Activated CD4-positive, alpha-beta memory T cell treated with anti-CD3 and anti-CD28 coated beads for 36 hours (primary cell): ENCODE data around the gene KIRREL3. TPM values are rescaled to one million over a fixed set of nuclear protein-coding genes. Genes with fewer than 3 reads are reported as not detected.

Experiments
- CTCF ChIA-PET: fragments of 350-600 bp; sonication (Branson Sonifier 250); formaldehyde crosslinking; loops from one replicate; lab custom pipeline; 2021; ENCODE audit warnings: antibody characterized with exemption, inconsistent platforms; lab: Charles Lee
- POLR2A ChIA-PET: fragments of 350-600 bp; sonication (Branson Sonifier 250); formaldehyde crosslinking; loops from one replicate; lab custom pipeline; 2021; ENCODE audit warnings: antibody characterized with exemption; lab: Charles Lee
- DNase-seq: peaks from one replicate; pipeline ENCODE4 v3.0.0-alpha.2; 2020
- H3K27ac Mint-ChIP-seq: one replicate; pipeline ENCODE4 v1.8.0; 2021; ENCODE audit warnings: mixed read lengths
- H3K27me3 Mint-ChIP-seq: one replicate; pipeline ENCODE4 v1.8.0; 2021; ENCODE audit warnings: mixed read lengths
- H3K36me3 Mint-ChIP-seq: one replicate; pipeline ENCODE4 v1.8.0; 2021; ENCODE audit warnings: mixed read lengths
- H3K4me1 Mint-ChIP-seq: one replicate; pipeline ENCODE4 v1.8.0; 2021; ENCODE audit warnings: low read depth, mixed read lengths
- H3K4me3 Mint-ChIP-seq: one replicate; pipeline ENCODE4 v1.8.0; 2021; ENCODE audit warnings: mild to moderate bottlenecking, mixed read lengths
- H3K9me3 Mint-ChIP-seq: one replicate; pipeline ENCODE4 v1.8.0; 2021; ENCODE audit warnings: mixed read lengths
- intact Hi-C: fragments of 100-400 bp; cut with micrococcal nuclease; formaldehyde crosslinking; loops from one replicate; pipeline ENCODE4 v1.15.1; 2023
- total RNA-seq, 2 experiments: library from RNA; stranded (reverse); gene quantifications; one replicate each; pipeline ENCODE4 v1.2.3, GENCODE V29; 2021

KIRREL3 gene
- total RNA-seq, 2 experiments from 2014 or later = not detected

GRCh38 chr11:126477535-126478305 is 522.9 kb downstream of the KIRREL3 start:
- Mint-ChIP-seq H3K9me3 (no peaks in the 10 kb centered on the region), H3K4me3 (no peak overlapping the region), H3K27ac (peak overlapping the region; percentile 21), H3K27me3 (peaks cover 1% of the 10 kb centered on the region), H3K4me1 (peaks cover 17% of the 10 kb centered on the region), H3K36me3 (no peaks in the 10 kb centered on the region)
- POLR2A ChIA-PET = no interaction called here
- peak; percentile 51 for DNase-seq
- intact Hi-C loops = no loop called here
- CTCF ChIA-PET = interaction anchor here (1.1 to 7.6 kb wide), 4 partner anchors 9 to 167 kb away, joined by 3 to 146 read pairs (median 4); no protein-coding TSS in a partner anchor

- no peak overlapping the region for H3K4me3 Mint-ChIP-seq
- DNase-seq = no peak
- intact Hi-C loops = no loop called here
- no peaks in the 10 kb centered on the region for H3K36me3 Mint-ChIP-seq
- H3K27ac Mint-ChIP-seq = no peak overlapping the region
- ChIA-PET CTCF (interaction anchor here (1.1 to 7.6 kb wide), 4 partner anchors 8 to 167 kb away, joined by 3 to 146 read pairs (median 4); no protein-coding TSS in a partner anchor), POLR2A (no interaction called here)
- peaks cover 17% of the 10 kb centered on the region for H3K4me1 Mint-ChIP-seq
- peaks cover 1% of the 10 kb centered on the region for H3K27me3 Mint-ChIP-seq
- no peaks in the 10 kb centered on the region for H3K9me3 Mint-ChIP-seq
Measured at GRCh38 chr11:126476977-126477376, 523.6 kb downstream of the KIRREL3 start.

- Mint-ChIP-seq H3K9me3 (no peaks in the 10 kb centered on the region), H3K4me1 (peaks cover 17% of the 10 kb centered on the region), H3K27ac (no peak overlapping the region), H3K27me3 (peaks cover 1% of the 10 kb centered on the region), H3K36me3 (no peaks in the 10 kb centered on the region), H3K4me3 (no peak overlapping the region)
- ChIA-PET POLR2A (no interaction called here), CTCF (interaction anchor here (1.1 to 7.6 kb wide), 3 partner anchors 8 to 166 kb away, joined by 3 to 146 read pairs (median 4); no protein-coding TSS in a partner anchor)
- intact Hi-C loops = no loop called here
- no peak for DNase-seq
Measured at GRCh38 chr11:126476266-126476924, 524.2 kb downstream of the KIRREL3 start.

GRCh38 chr11:126475014-126475991 is 525.3 kb downstream of the KIRREL3 start:
- H3K27me3 Mint-ChIP-seq = peaks cover 1% of the 10 kb centered on the region
- no peaks in the 10 kb centered on the region for H3K36me3 Mint-ChIP-seq
- intact Hi-C loops = no loop called here
- no peak for DNase-seq
- no peaks in the 10 kb centered on the region for H3K9me3 Mint-ChIP-seq
- peaks cover 13% of the 10 kb centered on the region for H3K4me1 Mint-ChIP-seq
- no peak overlapping the region for H3K27ac Mint-ChIP-seq
- POLR2A ChIA-PET = no interaction called here
- H3K4me3 Mint-ChIP-seq = no peak overlapping the region
- CTCF ChIA-PET = no interaction called here

DNA sequence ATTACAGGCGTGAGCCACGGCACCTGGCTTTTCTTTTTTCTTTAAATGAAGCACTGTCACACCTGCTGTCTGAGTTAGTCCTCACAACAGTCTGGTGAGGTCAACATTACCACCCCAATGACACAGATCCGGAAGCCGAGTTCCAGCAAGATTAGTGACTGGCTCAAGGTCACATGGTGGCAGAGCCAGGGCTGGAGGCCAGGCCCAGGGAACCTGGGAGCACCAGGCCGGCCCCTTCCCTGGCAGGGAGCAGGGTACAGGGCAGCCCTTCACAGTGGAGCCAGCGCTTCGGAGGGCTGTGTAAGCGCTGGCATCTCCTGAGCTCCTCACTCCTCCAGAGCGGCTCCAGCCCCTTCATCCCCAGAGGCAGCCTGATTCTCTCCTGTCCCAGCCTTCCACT is 526.4 kb downstream of the KIRREL3 start:
- Mint-ChIP-seq H3K4me1 (peaks cover 13% of the 10 kb centered on the region), H3K36me3 (no peaks in the 10 kb centered on the region), H3K27me3 (peaks cover 1% of the 10 kb centered on the region), H3K9me3 (no peaks in the 10 kb centered on the region), H3K27ac (no peak overlapping the region), H3K4me3 (no peak overlapping the region)
- CTCF ChIA-PET = no interaction called here
- POLR2A ChIA-PET = no interaction called here
- DNase-seq = no peak
- intact Hi-C loops = no loop called here

- intact Hi-C loops = no loop called here
- ChIA-PET POLR2A (no interaction called here), CTCF (no interaction called here)
- Mint-ChIP-seq H3K4me1 (peaks cover 10% of the 10 kb centered on the region), H3K27me3 (no peaks in the 10 kb centered on the region), H3K4me3 (no peak overlapping the region), H3K36me3 (no peaks in the 10 kb centered on the region), H3K9me3 (no peaks in the 10 kb centered on the region), H3K27ac (no peak overlapping the region)
- DNase-seq = no peak
Measured at GRCh38 chr11:126473269-126473668, 527.3 kb downstream of the KIRREL3 start.

DNA sequence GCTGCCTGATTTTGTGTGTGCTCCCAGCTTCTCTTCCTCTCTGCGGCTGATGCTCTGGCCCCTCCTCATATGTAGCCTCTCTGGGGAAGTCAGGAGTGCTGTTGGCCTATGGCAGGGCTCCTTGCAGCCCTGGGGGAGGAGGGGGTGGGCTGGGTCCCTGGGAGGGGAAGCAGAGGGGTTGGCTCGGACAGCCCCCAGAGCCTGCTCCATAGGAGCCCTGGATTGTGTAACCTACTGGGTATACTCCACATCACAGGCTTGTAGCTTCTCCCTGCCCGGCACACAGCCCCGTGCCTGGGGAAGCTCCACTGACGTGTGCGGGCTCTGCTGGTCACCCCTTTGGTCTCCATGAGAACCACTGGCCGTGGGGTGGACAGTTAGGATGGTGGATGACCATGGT is 531.3 kb downstream of the KIRREL3 start:
- Mint-ChIP-seq H3K4me1 (peaks cover 16% of the 10 kb centered on the region), H3K27ac (no peak overlapping the region), H3K36me3 (no peaks in the 10 kb centered on the region), H3K9me3 (no peaks in the 10 kb centered on the region), H3K4me3 (no peak overlapping the region), H3K27me3 (peaks cover 4% of the 10 kb centered on the region)
- intact Hi-C loops = no loop called here
- POLR2A ChIA-PET = no interaction called here
- DNase-seq = no peak
- CTCF ChIA-PET = interaction anchor here (1.0 to 7.9 kb wide), 2 partner anchors 8 to 11 kb away, joined by 4 to 55 read pairs; no protein-coding TSS in a partner anchor

DNA sequence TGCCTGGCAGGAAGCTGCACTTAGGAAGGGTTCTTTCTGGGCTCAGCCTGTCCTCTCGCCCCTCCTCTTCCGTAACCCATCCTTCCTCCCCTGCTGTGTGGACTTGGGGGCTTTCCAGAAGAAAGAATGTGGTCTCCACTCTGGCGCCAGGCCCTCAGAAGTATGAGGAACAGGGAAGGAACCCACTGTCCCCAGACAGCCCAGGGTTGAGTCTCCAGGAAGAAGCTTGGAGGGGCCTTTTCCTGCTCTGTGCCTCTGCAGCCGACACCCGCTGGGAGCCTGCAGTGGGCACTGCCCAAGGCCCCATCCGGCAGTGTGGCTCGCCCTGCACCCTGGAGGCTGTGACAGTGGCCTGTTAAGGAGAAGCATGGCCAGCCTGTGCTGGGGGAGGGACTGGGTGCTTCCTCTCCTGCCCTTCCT is 532.5 kb downstream of the KIRREL3 start:
- no peak for DNase-seq
- Mint-ChIP-seq H3K4me3 (no peak overlapping the region), H3K9me3 (no peaks in the 10 kb centered on the region), H3K27me3 (peaks cover 4% of the 10 kb centered on the region), H3K4me1 (peaks cover 16% of the 10 kb centered on the region), H3K36me3 (no peaks in the 10 kb centered on the region), H3K27ac (no peak overlapping the region)
- CTCF ChIA-PET = interaction anchor here (7.9 kb wide), 1 partner anchor 12 kb away, joined by 55 read pairs; no protein-coding TSS in a partner anchor
- intact Hi-C loops = no loop called here
- POLR2A ChIA-PET = no interaction called here

DNA sequence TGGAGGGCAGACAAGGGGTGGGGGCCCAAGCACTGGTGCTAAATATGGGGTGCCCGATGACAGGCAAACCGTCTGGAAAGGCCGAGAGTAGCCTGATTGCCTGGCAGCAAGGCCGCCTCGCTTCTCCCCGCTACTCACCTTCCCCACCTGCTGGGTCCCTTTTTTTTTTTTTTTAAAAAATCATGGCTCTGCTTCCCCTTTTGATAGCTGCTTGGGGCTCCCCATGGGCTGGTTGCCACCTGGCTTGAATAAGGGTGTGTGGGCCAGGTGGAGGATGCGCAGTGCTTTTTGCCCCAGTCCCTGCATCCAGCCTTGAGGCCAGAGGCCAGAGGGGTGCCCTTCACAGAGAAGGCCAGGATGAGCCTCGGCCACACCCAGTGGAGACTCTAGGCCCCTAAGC is 533.1 kb downstream of the KIRREL3 start:
- H3K27ac Mint-ChIP-seq = no peak overlapping the region
- ChIA-PET POLR2A (no interaction called here), CTCF (interaction anchor here (7.9 kb wide), 1 partner anchor 12 kb away, joined by 55 read pairs; no protein-coding TSS in a partner anchor)
- H3K9me3 Mint-ChIP-seq = no peaks in the 10 kb centered on the region
- H3K4me3 Mint-ChIP-seq = no peak overlapping the region
- intact Hi-C loops = no loop called here
- H3K36me3 Mint-ChIP-seq = no peaks in the 10 kb centered on the region
- H3K4me1 Mint-ChIP-seq = peaks cover 16% of the 10 kb centered on the region
- DNase-seq = no peak
- peaks cover 4% of the 10 kb centered on the region for H3K27me3 Mint-ChIP-seq

- ChIA-PET POLR2A (no interaction called here), CTCF (interaction anchor here (7.9 kb wide), 1 partner anchor 13 kb away, joined by 55 read pairs; no protein-coding TSS in a partner anchor)
- Mint-ChIP-seq H3K4me3 (no peak overlapping the region), H3K27me3 (peaks cover 4% of the 10 kb centered on the region), H3K27ac (no peak overlapping the region), H3K9me3 (no peaks in the 10 kb centered on the region), H3K4me1 (peaks cover 16% of the 10 kb centered on the region), H3K36me3 (no peaks in the 10 kb centered on the region)
- no peak for DNase-seq
- intact Hi-C loops = no loop called here
Measured at GRCh38 chr11:126467046-126467370, 533.6 kb downstream of the KIRREL3 start.

GRCh38 chr11:126466236-126467045 is 534.1 kb downstream of the KIRREL3 start:
- intact Hi-C loops = no loop called here
- H3K27ac Mint-ChIP-seq = peak overlapping the region; percentile 62

More at GRCh38 chr11:126466236-126467045, 534.1 kb downstream of the KIRREL3 start:
- Mint-ChIP-seq H3K4me1 (peaks cover 16% of the 10 kb centered on the region), H3K9me3 (no peaks in the 10 kb centered on the region), H3K27me3 (peaks cover 4% of the 10 kb centered on the region), H3K36me3 (no peaks in the 10 kb centered on the region), H3K4me3 (no peak overlapping the region)
- DNase-seq = no peak
- CTCF ChIA-PET = interaction anchor here (1.2 to 7.9 kb wide), 2 partner anchors 13 to 16 kb away, joined by 3 to 55 read pairs; no protein-coding TSS in a partner anchor
- POLR2A ChIA-PET = no interaction called here
